ENCODE data around the gene IGDCC3.

IGDCC3 gene

DNA sequence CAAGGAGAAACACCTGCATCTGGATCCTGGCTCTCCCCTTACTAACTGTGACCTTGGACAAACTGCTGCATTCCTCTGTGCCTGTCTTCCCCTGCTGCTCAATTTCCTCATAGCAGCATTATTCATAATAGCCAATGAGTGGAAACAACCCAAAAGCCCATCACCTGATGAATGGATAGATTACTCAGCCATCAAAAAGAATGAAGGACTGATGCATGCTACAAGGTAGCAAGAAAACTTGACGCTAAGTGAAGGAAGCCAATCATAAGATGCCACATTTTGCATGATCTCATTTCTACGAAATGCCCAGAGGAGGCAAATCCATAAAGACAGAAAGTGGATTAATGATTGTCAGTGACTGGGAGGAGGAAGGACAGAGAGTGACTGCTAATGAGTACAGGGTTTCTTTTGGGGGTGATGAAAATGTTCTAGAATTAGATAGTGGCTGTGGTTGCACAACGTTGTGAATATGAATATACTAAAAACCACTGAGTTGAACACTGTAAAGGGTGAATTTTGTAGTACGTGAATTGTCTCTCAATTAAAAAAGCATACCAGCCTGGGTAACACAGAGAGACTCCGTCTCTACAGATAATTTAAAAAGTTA is 33.8 kb upstream of the IGDCC3 start:
- Mint-ChIP-seq H3K4me1 (ENCODE audit: low read depth) (peaks cover 6% of the 10 kb centered on the region), H3K4me3 (no peak overlapping the region)

DNA sequence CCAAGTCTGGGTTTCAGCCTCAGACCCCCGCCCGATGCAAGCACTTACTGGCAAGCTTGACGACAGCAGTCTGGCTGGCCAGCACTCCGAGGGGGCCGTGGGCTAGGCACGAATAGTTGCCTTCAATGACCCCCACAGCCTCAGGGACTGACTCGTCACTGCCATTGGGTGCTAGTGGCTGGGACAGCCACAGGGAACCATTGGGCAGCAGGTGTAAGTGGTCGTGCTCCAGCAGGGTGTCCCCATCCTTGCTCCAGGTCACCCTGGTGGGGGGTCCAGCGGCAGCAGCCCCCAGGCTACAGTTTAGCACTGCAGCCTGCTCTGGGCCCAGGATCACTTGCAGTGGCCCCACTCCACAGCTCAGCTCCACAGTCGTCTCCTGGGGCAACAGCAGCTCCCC is 33.2 kb upstream of the IGDCC3 start:
- H3K27ac Mint-ChIP-seq, result no peak overlapping the region
- no peak for DNase-seq
- no peaks in the 10 kb centered on the region for H3K36me3 Mint-ChIP-seq (ENCODE audit: low read depth)
- no peaks in the 10 kb centered on the region for H3K9me3 Mint-ChIP-seq
- H3K27me3 Mint-ChIP-seq, result peaks cover 21% of the 10 kb centered on the region
- H3K4me3 Mint-ChIP-seq, result no peak overlapping the region
- peaks cover 6% of the 10 kb centered on the region for H3K4me1 Mint-ChIP-seq (ENCODE audit: low read depth)

More for the DNA sequence above, 33.8 kb upstream of the IGDCC3 start:
- H3K9me3 Mint-ChIP-seq, result no peaks in the 10 kb centered on the region
- H3K27me3 Mint-ChIP-seq, result peaks cover 23% of the 10 kb centered on the region
- no peak for DNase-seq
- H3K36me3 Mint-ChIP-seq (ENCODE audit: low read depth), result no peaks in the 10 kb centered on the region
- no peak overlapping the region for H3K27ac Mint-ChIP-seq

DNA sequence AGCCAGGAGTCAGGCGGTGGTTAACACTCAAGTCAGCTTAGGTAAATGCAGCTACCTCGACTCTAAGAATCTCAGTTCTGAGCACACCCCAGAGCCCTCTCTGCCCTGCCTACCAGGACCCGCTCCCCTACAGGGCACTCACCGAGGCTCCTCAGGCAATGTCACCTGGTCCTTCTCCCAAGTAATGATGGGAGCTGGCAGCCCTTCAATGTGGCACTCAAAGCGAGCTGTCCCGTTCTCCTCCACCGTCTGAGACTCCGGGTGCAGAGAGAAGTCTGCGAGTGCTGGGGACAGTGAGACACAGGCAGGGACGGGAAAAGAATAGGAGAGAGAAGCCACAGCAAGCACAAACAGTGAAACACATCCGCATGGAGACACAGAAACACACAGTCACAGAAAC is 32.2 kb upstream of the IGDCC3 start:
- Mint-ChIP-seq H3K27me3 (peaks cover 21% of the 10 kb centered on the region), H3K27ac (no peak overlapping the region), H3K36me3 (ENCODE audit: low read depth) (no peaks in the 10 kb centered on the region), H3K9me3 (no peaks in the 10 kb centered on the region), H3K4me3 (no peak overlapping the region), H3K4me1 (ENCODE audit: low read depth) (peaks cover 6% of the 10 kb centered on the region)
- DNase-seq, result no peak

- Mint-ChIP-seq H3K9me3 (no peaks in the 10 kb centered on the region), H3K27ac (peak overlapping the region; percentile 19), H3K4me1 (ENCODE audit: low read depth) (peaks cover 6% of the 10 kb centered on the region), H3K4me3 (no peak overlapping the region), H3K36me3 (ENCODE audit: low read depth) (no peaks in the 10 kb centered on the region), H3K27me3 (peaks cover 21% of the 10 kb centered on the region)
- no peak for DNase-seq
Measured at GRCh38 chr15:65409036-65409631, 31.3 kb upstream of the IGDCC3 start.

- peak overlapping the region; percentile 19 for H3K27ac Mint-ChIP-seq
- H3K4me1 Mint-ChIP-seq (ENCODE audit: low read depth), result peaks cover 6% of the 10 kb centered on the region
- no peak overlapping the region for H3K4me3 Mint-ChIP-seq
- H3K36me3 Mint-ChIP-seq (ENCODE audit: low read depth), result no peaks in the 10 kb centered on the region
- H3K27me3 Mint-ChIP-seq, result peaks cover 26% of the 10 kb centered on the region
- no peaks in the 10 kb centered on the region for H3K9me3 Mint-ChIP-seq
- no peak for DNase-seq
Measured at GRCh38 chr15:65408324-65409035, 30.7 kb upstream of the IGDCC3 start.

DNA sequence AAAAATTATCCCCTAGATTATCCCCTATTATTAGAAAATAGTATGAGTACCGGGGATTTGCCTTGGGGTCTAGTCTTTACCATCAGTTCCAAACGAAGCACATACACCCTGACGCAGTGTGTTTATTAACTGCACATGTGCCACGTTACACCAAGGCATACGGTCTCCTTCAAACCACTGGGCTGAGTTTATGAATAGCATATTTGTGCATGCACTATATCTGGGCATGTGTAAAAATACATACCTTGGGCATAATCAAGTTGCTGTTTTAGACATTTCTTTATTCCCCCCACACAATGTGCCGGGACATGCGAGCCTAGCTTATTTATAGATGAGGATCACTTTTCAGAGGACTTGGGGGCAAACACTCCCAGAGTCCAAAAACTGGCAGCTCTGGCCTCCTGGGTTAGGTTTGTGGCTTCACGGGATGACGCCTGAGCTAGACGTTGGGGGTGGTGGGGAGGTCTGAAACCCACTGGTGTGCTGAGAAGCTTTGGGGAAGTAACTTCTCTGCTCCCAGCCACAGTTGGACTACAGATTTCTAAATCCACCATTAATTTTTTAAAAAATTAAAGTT is 28.7 kb upstream of the IGDCC3 start:
- Mint-ChIP-seq H3K9me3 (no peaks in the 10 kb centered on the region), H3K4me3 (no peak overlapping the region), H3K27me3 (peaks cover 36% of the 10 kb centered on the region), H3K27ac (no peak overlapping the region), H3K4me1 (ENCODE audit: low read depth) (peaks cover 6% of the 10 kb centered on the region), H3K36me3 (ENCODE audit: low read depth) (no peaks in the 10 kb centered on the region)
- no peak for DNase-seq

DNA sequence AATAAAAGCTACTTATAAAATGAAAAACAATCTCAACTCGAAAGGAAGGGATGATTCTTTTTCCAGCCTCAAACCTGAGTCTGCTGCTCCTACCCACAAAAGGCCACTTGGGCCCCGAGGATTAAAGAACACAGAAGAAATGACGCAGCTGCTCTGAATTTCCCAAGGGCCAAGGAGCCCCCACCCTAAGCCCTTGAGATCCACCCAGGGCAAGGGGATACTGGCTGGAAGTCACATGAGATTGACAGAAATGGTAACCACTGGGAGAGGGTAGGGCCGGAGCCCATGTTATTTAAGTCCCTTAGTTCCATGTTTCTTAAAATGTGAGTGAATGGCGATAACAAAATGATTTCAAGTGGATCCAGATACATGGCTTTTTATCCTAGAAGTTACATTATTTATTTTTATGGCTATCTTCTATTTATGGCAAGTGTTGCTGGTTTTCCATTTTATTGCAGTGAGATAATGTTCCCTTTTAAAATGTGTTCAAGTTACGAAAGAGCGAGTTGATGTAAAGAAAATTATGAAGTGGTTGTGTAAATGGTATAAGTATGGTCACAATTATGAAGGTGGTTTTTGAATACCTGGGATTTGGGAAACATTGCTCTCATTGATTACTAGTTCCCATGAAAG is 28.1 kb upstream of the IGDCC3 start:
- no peaks in the 10 kb centered on the region for H3K9me3 Mint-ChIP-seq
- H3K36me3 Mint-ChIP-seq (ENCODE audit: low read depth), result no peaks in the 10 kb centered on the region
- no peak overlapping the region for H3K4me3 Mint-ChIP-seq
- peaks cover 41% of the 10 kb centered on the region for H3K27me3 Mint-ChIP-seq
- no peak for DNase-seq
- H3K4me1 Mint-ChIP-seq (ENCODE audit: low read depth), result peaks cover 6% of the 10 kb centered on the region
- H3K27ac Mint-ChIP-seq, result no peak overlapping the region

DNA sequence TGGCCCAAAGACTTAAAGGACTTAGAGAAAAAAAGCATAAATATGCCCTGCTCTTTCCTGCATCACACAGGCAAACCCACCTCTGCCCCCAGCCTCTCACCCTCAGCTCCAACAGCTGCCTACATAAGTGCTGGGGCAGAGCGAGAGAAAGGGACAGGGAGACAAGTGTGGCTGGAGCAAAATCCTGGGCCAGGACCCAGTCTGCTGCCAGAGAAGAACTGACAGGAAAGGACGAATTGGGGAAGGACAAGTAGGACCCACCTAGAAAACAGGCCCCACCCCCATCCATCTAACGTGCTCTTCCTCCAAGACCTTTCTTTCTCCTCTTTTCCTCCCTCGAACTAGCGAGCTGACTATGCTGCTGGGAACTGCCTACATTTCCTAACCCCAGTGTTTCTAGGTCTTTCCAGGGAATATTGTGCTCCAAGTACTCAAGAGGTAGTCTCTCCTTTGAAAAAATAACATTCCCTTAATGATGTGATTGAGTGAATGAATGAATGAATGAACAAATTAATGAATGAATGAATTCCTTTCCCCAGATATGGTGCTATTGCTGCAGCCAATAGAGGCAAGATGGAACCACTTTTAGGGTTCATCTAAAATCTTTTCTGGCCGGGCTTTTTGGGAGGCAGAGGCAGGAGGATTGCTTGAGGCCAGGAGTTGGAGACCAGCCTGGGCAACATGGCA is 26.5 kb upstream of the IGDCC3 start:
- Mint-ChIP-seq H3K9me3 (no peaks in the 10 kb centered on the region), H3K27ac (no peak overlapping the region), H3K4me1 (ENCODE audit: low read depth) (peaks cover 4% of the 10 kb centered on the region), H3K4me3 (no peak overlapping the region), H3K27me3 (peaks cover 45% of the 10 kb centered on the region), H3K36me3 (ENCODE audit: low read depth) (no peaks in the 10 kb centered on the region)
- DNase-seq, result no peak

DNA sequence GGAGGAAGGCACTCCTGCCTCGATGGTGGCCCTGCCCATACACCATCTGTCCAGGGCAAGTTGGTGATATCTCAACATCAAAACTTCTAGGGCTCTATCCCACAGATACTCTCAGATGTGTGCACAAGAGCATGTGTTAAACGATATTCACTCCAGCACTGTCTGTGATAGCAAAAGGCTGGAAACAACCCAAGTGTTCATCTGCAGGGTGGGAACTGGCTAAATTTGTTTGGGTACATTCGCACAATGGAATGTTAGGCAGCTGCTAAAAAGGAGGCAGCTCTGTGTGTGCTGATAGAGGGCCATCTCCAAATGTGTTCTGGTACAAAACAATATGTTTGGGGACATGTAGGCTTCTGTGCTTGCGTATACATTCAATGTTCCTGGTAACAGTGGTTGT is 25.2 kb upstream of the IGDCC3 start:
- Mint-ChIP-seq H3K27ac (no peak overlapping the region), H3K4me1 (ENCODE audit: low read depth) (no peaks in the 10 kb centered on the region), H3K27me3 (peaks cover 46% of the 10 kb centered on the region), H3K4me3 (no peak overlapping the region), H3K9me3 (no peaks in the 10 kb centered on the region), H3K36me3 (ENCODE audit: low read depth) (no peaks in the 10 kb centered on the region)
- DNase-seq, result no peak

DNA sequence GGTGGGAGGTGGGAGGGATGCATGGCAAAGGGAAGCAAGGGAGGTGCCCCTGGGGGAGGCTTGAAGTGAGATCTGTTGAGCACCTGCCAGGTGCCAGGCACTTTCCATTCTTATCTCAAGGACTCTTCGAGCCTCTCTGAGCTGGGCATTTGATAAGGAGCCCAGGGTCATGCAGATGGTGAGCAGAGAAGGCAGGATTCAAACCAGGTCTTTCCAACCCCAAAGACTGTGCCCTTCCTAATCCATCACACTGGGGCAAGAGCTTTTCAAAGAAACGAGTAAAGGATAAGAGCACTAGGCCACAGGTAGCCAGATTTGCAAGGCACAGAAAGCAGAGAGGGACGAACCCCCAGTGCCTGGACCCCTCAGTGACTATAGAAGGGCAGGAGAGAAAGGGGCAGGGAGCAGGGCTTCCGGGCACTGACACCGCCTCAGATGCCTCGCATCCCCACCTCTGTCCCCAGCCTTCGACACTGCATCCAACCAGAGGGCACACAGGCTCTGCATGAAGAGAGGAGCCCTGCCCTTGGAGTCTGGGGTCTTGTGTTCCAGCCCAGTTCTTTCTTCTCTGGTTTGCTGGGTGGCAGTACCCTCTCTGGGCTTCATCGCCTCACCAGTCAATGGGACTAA is 23.9 kb upstream of the IGDCC3 start:
- Mint-ChIP-seq H3K4me3 (no peak overlapping the region), H3K36me3 (ENCODE audit: low read depth) (no peaks in the 10 kb centered on the region), H3K9me3 (no peaks in the 10 kb centered on the region), H3K27ac (no peak overlapping the region), H3K4me1 (ENCODE audit: low read depth) (peaks cover 3% of the 10 kb centered on the region), H3K27me3 (peaks cover 55% of the 10 kb centered on the region)
- no peak for DNase-seq

DNA sequence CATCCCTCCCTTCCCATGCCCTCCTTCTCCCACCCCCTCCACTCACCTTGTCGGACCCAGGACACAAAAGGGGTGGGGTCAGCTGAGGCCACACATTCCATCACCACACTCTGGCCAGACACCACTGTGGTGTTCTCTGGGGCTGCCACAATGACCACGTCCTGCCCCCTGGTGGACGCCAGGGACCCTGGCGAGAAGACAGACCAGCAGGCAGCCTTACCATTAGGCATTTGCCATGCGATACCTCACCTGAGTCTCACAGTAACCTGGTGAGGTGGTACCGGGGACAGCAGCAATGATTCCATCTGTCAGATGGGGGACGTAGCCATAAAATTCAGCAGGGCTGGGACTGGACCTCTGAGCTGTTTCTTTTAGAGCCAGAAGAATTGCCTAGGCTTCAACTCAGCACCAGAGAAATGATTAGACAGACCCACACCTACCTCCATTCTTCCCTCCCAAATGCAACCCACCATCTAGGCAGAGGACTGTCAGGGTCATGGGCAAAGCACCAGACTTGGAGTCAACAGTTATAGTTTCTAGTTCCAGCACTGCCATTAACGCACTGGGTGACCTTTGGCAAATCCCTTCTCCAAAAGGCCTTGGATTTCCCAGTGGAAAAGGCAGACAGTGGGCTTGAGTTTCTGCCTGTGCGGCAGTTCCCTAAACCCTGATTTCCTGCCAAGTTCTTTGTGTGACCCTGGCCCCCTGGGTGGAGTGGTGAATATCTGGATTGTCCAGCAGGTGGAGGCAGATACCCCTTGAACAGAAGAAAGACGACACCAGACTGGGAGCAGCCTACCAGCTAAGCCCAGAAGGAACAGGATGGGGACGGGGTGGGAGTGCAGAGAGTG is 23.2 kb upstream of the IGDCC3 start:
- Mint-ChIP-seq H3K36me3 (ENCODE audit: low read depth) (no peaks in the 10 kb centered on the region), H3K9me3 (no peaks in the 10 kb centered on the region), H3K4me3 (no peak overlapping the region), H3K27ac (no peak overlapping the region), H3K4me1 (ENCODE audit: low read depth) (peaks cover 9% of the 10 kb centered on the region), H3K27me3 (peaks cover 62% of the 10 kb centered on the region)
- DNase-seq, result peak; percentile 64

DNA sequence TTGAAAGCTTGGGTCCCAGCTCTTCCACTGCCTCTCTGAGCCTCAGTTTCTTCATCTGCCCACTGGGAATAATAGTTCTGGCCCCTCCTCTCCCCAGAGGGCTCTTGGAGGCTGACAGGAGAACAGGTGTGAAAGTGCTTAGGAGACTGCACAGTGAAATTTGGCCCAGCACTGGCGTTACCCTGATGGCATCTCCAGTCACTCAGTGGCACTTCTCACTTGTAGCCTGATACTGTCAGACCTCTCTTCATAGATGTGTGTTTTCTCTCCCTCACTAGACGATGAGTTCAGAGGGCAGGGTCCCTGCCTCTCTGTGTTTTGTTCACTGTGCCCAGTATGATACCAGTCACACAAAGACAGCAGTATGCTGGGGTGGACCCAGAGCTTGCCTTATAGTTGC is 22.2 kb upstream of the IGDCC3 start:
- Mint-ChIP-seq H3K27me3 (peaks cover 70% of the 10 kb centered on the region), H3K4me3 (no peak overlapping the region), H3K9me3 (no peaks in the 10 kb centered on the region), H3K4me1 (ENCODE audit: low read depth) (peaks cover 9% of the 10 kb centered on the region), H3K36me3 (ENCODE audit: low read depth) (no peaks in the 10 kb centered on the region), H3K27ac (no peak overlapping the region)
- DNase-seq, result no peak

DNA sequence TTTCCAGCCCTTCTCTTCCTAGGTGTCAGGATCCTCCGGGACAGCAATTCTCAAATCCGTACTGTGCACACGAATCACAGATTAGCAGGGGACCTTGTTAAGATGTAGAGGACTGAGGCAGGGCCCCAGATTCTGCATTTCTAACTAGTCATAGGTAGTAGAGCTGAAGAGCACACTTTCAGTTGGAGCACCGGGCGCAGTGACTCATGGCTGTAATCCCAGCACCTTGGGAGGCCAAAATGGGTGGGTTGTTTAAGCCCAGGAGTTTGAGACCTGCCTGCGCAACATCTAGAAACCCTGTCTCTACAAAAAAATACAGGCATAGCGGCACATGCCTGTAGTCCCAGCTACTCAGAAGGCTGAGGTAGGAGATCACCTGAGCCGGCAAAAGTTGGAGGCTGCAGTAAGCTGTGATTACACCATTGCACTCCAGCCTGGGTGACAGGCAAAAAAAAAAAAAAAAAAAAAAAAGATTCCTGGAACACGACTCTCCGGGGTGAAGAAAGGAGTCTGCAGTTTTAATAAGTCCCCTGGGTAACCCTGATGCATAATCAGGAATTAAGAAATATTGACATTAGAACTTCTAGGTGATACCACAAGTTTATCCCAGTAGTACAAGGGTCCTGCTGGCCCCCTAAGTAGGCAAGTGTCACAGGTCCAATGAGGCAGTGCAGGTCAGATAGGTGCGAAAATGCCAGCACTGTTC is 21.4 kb upstream of the IGDCC3 start:
- Mint-ChIP-seq H3K36me3 (ENCODE audit: low read depth) (no peaks in the 10 kb centered on the region), H3K27me3 (peaks cover 78% of the 10 kb centered on the region), H3K27ac (no peak overlapping the region), H3K9me3 (no peaks in the 10 kb centered on the region), H3K4me3 (no peak overlapping the region), H3K4me1 (ENCODE audit: low read depth) (peaks cover 9% of the 10 kb centered on the region)
- no peak for DNase-seq

Measured in activated T-cell treated with anti-CD3 and anti-CD28 coated beads, Interleukin-2, amount 50 U/mL, for 24 hours (primary cell).